Ishikawa (cell line): ENCODE results near the gene TPM1.

Experiments
- CREB1 ChIP-seq: IDR thresholded peaks from 2 replicates; pipeline ENCODE4 v1.6.1; 2012; ENCODE audit warnings: low read depth
- EGR1 ChIP-seq: IDR thresholded peaks from 2 replicates; pipeline ENCODE4 v1.6.1; 2012
- EP300 ChIP-seq: IDR thresholded peaks from 2 replicates; pipeline ENCODE4 v1.6.1; 2012; ENCODE audit warnings: borderline replicate concordance
- FOXM1 ChIP-seq: IDR thresholded peaks from 2 replicates; pipeline ENCODE4 v1.6.1; 2012; ENCODE audit warnings: low read depth, borderline replicate concordance
- MAX ChIP-seq: IDR thresholded peaks from 2 replicates; pipeline ENCODE4 v1.6.1; 2012
- NFIC ChIP-seq: IDR thresholded peaks from 2 replicates; pipeline ENCODE4 v1.6.1; 2012
- RAD21 ChIP-seq: IDR thresholded peaks from 2 replicates; pipeline ENCODE4 v1.6.1; 2012; ENCODE audit warnings: low read depth
- REST ChIP-seq: IDR thresholded peaks from 2 replicates; pipeline ENCODE4 v1.6.1; 2012; ENCODE audit warnings: low read depth, mild to moderate bottlenecking
- TAF1 ChIP-seq: IDR thresholded peaks from 2 replicates; pipeline ENCODE4 v1.6.1; 2012; ENCODE audit warnings: low read depth, mild to moderate bottlenecking
- TEAD4 ChIP-seq: IDR thresholded peaks from 2 replicates; pipeline ENCODE4 v1.6.1; 2012
- USF1 ChIP-seq: IDR thresholded peaks from 2 replicates; pipeline ENCODE4 v1.6.1; 2012
- YY1 ChIP-seq: IDR thresholded peaks from 2 replicates; pipeline ENCODE4 v1.6.1; 2012; ENCODE audit warnings: low read depth

- TF ChIP-seq NFIC (no peak), CREB1 (no peak), RAD21 (no peak; the same call in 1 of the 2 replicates), TEAD4 (peak; percentile 64), YY1 (peak; percentile 66; the same call in 1 of the 2 replicates), USF1 (no peak), FOXM1 (no peak), EP300 (peak; percentile 48), EGR1 (no peak), MAX (peak; percentile 44; the same call in 1 of the 2 replicates), REST (no peak), TAF1 (peak; percentile 57; the same call in 1 of the 2 replicates)
Observed at GRCh38 chr15:63041974-63042876, at the start of gene TPM1.
